Hippocampal formation (tissue), 2 donors: Measurements from ENCODE around the gene GEMIN4.
"Not testable (repeated sequence)": the region's sequence is repeated elsewhere in the genome, so short reads cannot be mapped to it uniquely, and the experiment has no call there.

Source experiments
- DNase-seq, 2 donors: peaks; one replicate each; lab custom pipeline; 2025; lab: John Stamatoyannopoulos, UW

GEMIN4 gene

GRCh38 chr17:752002-752619 is at the start of gene GEMIN4:
Gene GEMIN4, minus strand, starts transcription at chr17:752264. Its CDS starts 122 bp downstream, at chr17:752142.
- DNase-seq: peak; percentile 56 to 84

GRCh38 chr17:801660-802059 is 49.6 kb upstream of the GEMIN4 start:
- no peak for DNase-seq

GRCh38 chr17:800446-801242 is 48.6 kb upstream of the GEMIN4 start:
- no peak for DNase-seq

GRCh38 chr17:799261-799660 is 47.2 kb upstream of the GEMIN4 start:
- DNase-seq: no peak

GRCh38 chr17:798246-798645 is 46.2 kb upstream of the GEMIN4 start:
- no peak for DNase-seq

GRCh38 chr17:797236-797840 is 45.3 kb upstream of the GEMIN4 start:
- DNase-seq: no peak

GRCh38 chr17:796609-797008 is 44.5 kb upstream of the GEMIN4 start:
- DNase-seq: no peak

GRCh38 chr17:795721-796120 is 43.7 kb upstream of the GEMIN4 start:
- no peak for DNase-seq

- no peak for DNase-seq
Observed at GRCh38 chr17:795276-795675, 43.2 kb upstream of the GEMIN4 start.

GRCh38 chr17:794876-795275 is 42.8 kb upstream of the GEMIN4 start:
- peak; percentile 78 to 90 for DNase-seq

GRCh38 chr17:792277-792676 is 40.2 kb upstream of the GEMIN4 start:
- no peak for DNase-seq

- no peak for DNase-seq
Observed at GRCh38 chr17:791829-792228, 39.8 kb upstream of the GEMIN4 start.

GRCh38 chr17:790874-791247 is 38.8 kb upstream of the GEMIN4 start:
- DNase-seq: not testable (repeated sequence)

- DNase-seq: not testable (repeated sequence)
Observed at GRCh38 chr17:789931-790873, 38.1 kb upstream of the GEMIN4 start.

- no peak for DNase-seq
Observed at GRCh38 chr17:789160-789840, 37.2 kb upstream of the GEMIN4 start.

- no peak for DNase-seq
Observed at GRCh38 chr17:788551-788950, 36.5 kb upstream of the GEMIN4 start.

GRCh38 chr17:787641-788221 is 35.7 kb upstream of the GEMIN4 start:
- DNase-seq: no peak

GRCh38 chr17:785901-786300 is 33.8 kb upstream of the GEMIN4 start:
- DNase-seq: not testable (repeated sequence)

GRCh38 chr17:784143-784542 is 32.1 kb upstream of the GEMIN4 start:
- DNase-seq: no peak

- peak; percentile 60 to 90 for DNase-seq
Observed at GRCh38 chr17:781805-782731, 30.0 kb upstream of the GEMIN4 start, which contains the start of the genes GLOD4 and MRM3. Gene GLOD4, minus strand, starts transcription at chr17:782280. Its CDS starts 25 bp downstream, at chr17:782255. Gene MRM3, plus strand, starts transcription at chr17:782353. Its CDS starts 26 bp downstream, at chr17:782379.
